ENCODE results near the gene RBM4B. TPM values are rescaled to one million over a fixed set of nuclear protein-coding genes. Genes with fewer than 3 reads are reported as not detected.
A peak's percentile ranks its signal among the peaks of the same experiment; 100 is the strongest.

Gene RBM4B
- total and polyA plus RNA-seq, 2 of the 13 experiments (the other 11 are each of a cell fraction or from before 2014, with no cell fraction given), result 25.8 to 32.4 TPM

DNA sequence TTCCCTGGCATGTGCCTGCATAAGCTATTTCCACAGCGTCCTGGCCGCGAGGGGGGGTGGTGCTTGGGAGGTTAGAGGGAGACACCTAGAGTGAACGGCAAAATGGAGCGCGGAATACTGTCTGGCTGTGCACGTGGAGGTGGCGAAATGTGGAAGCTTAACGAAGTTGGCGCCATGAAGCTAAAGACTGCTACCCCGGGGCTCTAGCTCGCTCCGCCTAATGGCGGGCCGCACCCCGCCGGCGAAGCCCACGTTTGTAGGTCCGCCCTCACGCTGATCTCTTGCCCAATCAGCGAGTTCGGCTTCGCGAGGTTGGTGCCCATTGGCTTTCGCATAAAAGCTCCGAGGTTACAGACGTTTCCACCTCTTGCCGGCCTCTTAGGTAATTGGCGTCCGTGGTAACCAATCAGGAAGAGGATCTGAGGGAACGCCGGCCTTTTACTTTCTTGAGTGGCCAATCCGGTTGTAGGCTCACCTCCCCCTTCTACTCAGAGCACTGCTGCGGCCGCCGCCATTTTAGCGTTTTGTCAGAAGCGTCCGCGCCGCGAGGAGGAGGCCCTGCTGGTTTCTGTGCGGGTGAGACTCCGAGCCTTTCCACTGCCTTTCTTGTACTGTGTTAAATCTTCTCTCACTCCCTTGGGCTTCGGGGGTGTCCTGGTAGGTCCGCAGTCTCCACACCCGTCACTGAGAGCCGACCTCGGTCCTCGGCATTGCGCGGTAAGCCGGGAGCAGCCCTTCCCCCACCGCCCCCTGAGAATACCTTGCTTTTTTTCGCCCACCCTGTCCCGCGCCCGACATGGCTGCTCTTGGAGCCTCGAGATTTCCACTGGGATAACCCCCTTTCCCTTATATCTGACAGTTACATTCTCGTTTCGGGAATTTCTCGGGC is 39.3 kb downstream of the RBM4B start, which contains the start of gene RBM4 (continued):
- TF ChIP-seq, protein P1, sequence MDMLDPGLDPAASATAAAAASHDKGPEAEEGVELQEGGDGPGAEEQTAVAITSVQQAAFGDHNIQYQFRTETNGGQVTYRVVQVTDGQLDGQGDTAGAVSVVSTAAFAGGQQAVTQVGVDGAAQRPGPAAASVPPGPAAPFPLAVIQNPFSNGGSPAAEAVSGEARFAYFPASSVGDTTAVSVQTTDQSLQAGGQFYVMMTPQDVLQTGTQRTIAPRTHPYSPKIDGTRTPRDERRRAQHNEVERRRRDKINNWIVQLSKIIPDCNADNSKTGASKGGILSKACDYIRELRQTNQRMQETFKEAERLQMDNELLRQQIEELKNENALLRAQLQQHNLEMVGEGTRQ (IDR thresholded peaks at IDR 0.05; ENCODE audit: low read depth, low read length), result no peak
- TF ChIP-seq, protein P1 (CRISPR knock-in tag; IDR thresholded peaks at IDR 0.05; ENCODE audit: borderline replicate concordance), result no peak
- no peak for TF ChIP-seq ZNF510 (CRISPR knock-in tag; IDR thresholded peaks at IDR 0.05; ENCODE audit: low read depth)
- TF ChIP-seq EEA1 (CRISPR knock-in tag; IDR thresholded peaks at IDR 0.05; ENCODE audit: borderline replicate concordance), result no peak
- TF ChIP-seq, protein P2, sequence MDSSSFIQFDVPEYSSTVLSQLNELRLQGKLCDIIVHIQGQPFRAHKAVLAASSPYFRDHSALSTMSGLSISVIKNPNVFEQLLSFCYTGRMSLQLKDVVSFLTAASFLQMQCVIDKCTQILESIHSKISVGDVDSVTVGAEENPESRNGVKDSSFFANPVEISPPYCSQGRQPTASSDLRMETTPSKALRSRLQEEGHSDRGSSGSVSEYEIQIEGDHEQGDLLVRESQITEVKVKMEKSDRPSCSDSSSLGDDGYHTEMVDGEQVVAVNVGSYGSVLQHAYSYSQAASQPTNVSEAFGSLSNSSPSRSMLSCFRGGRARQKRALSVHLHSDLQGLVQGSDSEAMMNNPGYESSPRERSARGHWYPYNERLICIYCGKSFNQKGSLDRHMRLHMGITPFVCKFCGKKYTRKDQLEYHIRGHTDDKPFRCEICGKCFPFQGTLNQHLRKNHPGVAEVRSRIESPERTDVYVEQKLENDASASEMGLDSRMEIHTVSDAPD (CRISPR knock-in tag; IDR thresholded peaks at IDR 0.05), result no peak
- no peak for TF ChIP-seq XBP1 (CRISPR knock-in tag; IDR thresholded peaks at IDR 0.05)
- TF ChIP-seq ZNF614 (CRISPR knock-in tag; IDR thresholded peaks at IDR 0.05; ENCODE audit: borderline replicate concordance), result no peak
- TF ChIP-seq, protein P3, sequence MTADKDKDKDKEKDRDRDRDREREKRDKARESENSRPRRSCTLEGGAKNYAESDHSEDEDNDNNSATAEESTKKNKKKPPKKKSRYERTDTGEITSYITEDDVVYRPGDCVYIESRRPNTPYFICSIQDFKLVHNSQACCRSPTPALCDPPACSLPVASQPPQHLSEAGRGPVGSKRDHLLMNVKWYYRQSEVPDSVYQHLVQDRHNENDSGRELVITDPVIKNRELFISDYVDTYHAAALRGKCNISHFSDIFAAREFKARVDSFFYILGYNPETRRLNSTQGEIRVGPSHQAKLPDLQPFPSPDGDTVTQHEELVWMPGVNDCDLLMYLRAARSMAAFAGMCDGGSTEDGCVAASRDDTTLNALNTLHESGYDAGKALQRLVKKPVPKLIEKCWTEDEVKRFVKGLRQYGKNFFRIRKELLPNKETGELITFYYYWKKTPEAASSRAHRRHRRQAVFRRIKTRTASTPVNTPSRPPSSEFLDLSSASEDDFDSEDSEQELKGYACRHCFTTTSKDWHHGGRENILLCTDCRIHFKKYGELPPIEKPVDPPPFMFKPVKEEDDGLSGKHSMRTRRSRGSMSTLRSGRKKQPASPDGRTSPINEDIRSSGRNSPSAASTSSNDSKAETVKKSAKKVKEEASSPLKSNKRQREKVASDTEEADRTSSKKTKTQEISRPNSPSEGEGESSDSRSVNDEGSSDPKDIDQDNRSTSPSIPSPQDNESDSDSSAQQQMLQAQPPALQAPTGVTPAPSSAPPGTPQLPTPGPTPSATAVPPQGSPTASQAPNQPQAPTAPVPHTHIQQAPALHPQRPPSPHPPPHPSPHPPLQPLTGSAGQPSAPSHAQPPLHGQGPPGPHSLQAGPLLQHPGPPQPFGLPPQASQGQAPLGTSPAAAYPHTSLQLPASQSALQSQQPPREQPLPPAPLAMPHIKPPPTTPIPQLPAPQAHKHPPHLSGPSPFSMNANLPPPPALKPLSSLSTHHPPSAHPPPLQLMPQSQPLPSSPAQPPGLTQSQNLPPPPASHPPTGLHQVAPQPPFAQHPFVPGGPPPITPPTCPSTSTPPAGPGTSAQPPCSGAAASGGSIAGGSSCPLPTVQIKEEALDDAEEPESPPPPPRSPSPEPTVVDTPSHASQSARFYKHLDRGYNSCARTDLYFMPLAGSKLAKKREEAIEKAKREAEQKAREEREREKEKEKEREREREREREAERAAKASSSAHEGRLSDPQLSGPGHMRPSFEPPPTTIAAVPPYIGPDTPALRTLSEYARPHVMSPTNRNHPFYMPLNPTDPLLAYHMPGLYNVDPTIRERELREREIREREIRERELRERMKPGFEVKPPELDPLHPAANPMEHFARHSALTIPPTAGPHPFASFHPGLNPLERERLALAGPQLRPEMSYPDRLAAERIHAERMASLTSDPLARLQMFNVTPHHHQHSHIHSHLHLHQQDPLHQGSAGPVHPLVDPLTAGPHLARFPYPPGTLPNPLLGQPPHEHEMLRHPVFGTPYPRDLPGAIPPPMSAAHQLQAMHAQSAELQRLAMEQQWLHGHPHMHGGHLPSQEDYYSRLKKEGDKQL (CRISPR knock-in tag; IDR thresholded peaks at IDR 0.05; ENCODE audit: low read depth), result no peak
- no peak for TF ChIP-seq ZNF101 (CRISPR knock-in tag; IDR thresholded peaks at IDR 0.05; ENCODE audit: borderline replicate concordance, low read depth)
- TF ChIP-seq, protein P4, sequence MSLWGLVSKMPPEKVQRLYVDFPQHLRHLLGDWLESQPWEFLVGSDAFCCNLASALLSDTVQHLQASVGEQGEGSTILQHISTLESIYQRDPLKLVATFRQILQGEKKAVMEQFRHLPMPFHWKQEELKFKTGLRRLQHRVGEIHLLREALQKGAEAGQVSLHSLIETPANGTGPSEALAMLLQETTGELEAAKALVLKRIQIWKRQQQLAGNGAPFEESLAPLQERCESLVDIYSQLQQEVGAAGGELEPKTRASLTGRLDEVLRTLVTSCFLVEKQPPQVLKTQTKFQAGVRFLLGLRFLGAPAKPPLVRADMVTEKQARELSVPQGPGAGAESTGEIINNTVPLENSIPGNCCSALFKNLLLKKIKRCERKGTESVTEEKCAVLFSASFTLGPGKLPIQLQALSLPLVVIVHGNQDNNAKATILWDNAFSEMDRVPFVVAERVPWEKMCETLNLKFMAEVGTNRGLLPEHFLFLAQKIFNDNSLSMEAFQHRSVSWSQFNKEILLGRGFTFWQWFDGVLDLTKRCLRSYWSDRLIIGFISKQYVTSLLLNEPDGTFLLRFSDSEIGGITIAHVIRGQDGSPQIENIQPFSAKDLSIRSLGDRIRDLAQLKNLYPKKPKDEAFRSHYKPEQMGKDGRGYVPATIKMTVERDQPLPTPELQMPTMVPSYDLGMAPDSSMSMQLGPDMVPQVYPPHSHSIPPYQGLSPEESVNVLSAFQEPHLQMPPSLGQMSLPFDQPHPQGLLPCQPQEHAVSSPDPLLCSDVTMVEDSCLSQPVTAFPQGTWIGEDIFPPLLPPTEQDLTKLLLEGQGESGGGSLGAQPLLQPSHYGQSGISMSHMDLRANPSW (CRISPR knock-in tag; IDR thresholded peaks at IDR 0.05; ENCODE audit: borderline replicate concordance), result 0 out of 2 replicates have a peak, but pooled peaks have one; percentile 11
- TF ChIP-seq, protein P5, sequence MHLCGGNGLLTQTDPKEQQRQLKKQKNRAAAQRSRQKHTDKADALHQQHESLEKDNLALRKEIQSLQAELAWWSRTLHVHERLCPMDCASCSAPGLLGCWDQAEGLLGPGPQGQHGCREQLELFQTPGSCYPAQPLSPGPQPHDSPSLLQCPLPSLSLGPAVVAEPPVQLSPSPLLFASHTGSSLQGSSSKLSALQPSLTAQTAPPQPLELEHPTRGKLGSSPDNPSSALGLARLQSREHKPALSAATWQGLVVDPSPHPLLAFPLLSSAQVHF (CRISPR knock-in tag; IDR thresholded peaks at IDR 0.05), result no peak
- no peak; the same call in 1 of the 2 replicates for TF ChIP-seq ZNF605 (CRISPR knock-in tag; IDR thresholded peaks at IDR 0.05)
- TF ChIP-seq HDAC2 (CRISPR knock-in tag; IDR thresholded peaks at IDR 0.05), result peak; percentile 34; the same call in 1 of the 2 replicates
- peak; percentile 20 for TF ChIP-seq RFX3 (CRISPR knock-in tag; IDR thresholded peaks at IDR 0.05)
- peak; percentile 2 for TF ChIP-seq CBX1 (IDR thresholded peaks at IDR 0.05; ENCODE audit: low read depth)
- TF ChIP-seq ZMYM4 (CRISPR knock-in tag; IDR thresholded peaks at IDR 0.05), result peak; percentile 55

All from HepG2 (cell line).